Astrocyte (in vitro differentiated cells and primary cell): Measurements from ENCODE around the gene FGD4.

Experiments used
- EZH2 ChIP-seq: IDR thresholded peaks from 2 replicates; pipeline ENCODE4 v1.6.1; 2012; ENCODE audit warnings: mild to moderate bottlenecking, low read length, inconsistent platforms; ENCODE audit not compliant: insufficient read depth
- TF ChIP-seq, protein P1 (sequence below): IDR thresholded peaks from 2 replicates; pipeline ENCODE4 v1.5.1; 2011; ENCODE audit warnings: low read depth, mild to moderate bottlenecking, inconsistent platforms, low read length, moderate library complexity; ENCODE audit not compliant: insufficient read depth

DNA sequence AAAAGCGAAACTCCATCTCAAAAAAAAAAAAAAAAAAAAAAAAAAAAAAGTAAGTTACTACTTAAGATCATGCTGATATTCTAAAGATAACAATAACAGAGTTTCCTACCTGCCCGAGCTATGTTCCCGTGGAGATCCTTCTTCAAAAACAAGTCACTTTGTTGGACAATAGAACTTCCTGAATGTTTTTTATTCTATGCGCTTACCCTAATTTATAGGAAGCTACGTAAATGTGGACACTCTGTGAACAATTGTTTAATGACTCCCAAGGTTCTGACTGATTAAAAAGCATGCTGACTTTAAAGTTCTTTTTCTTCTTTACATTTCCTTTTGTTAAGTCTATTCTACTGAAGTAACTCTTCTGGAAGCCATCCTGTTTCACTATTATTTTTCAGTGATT lies 52.5 kb downstream of the FGD4 start:
- TF ChIP-seq, protein P1, sequence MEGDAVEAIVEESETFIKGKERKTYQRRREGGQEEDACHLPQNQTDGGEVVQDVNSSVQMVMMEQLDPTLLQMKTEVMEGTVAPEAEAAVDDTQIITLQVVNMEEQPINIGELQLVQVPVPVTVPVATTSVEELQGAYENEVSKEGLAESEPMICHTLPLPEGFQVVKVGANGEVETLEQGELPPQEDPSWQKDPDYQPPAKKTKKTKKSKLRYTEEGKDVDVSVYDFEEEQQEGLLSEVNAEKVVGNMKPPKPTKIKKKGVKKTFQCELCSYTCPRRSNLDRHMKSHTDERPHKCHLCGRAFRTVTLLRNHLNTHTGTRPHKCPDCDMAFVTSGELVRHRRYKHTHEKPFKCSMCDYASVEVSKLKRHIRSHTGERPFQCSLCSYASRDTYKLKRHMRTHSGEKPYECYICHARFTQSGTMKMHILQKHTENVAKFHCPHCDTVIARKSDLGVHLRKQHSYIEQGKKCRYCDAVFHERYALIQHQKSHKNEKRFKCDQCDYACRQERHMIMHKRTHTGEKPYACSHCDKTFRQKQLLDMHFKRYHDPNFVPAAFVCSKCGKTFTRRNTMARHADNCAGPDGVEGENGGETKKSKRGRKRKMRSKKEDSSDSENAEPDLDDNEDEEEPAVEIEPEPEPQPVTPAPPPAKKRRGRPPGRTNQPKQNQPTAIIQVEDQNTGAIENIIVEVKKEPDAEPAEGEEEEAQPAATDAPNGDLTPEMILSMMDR = no peak
- TF ChIP-seq EZH2 = no peak
